ENCODE measurements around the gene DCTPP1. TPM values are rescaled to one million over a fixed set of nuclear protein-coding genes. Genes with fewer than 3 reads are reported as not detected.

The DCTPP1 gene
- total and polyA plus RNA-seq, 2 of the 13 experiments (the other 11 are each of a cell fraction or from before 2014, with no cell fraction given): 54.8 to 74.4 TPM

GRCh38 chr16:30458561-30459394, 28.9 kb upstream of the DCTPP1 start:
- Histone ChIP-seq H2AFZ (ENCODE audit: low read length) (peak overlapping the region; percentile 68), H4K20me1 (ENCODE audit: insufficient read depth, low read length) (no peaks in the 10 kb centered on the region), H3K79me2 (ENCODE audit: insufficient read depth, low read length) (no peaks in the 10 kb centered on the region), H3K4me3 (replicated peaks in 1 of 3; ENCODE audit: insufficient read depth in 1 of 3, low read depth in 2 of 3, low read length in 3 of 3) (peak overlapping the region; percentile 41 to 68 (median 54)), H3K9me3 (ENCODE audit: low read length) (no peaks in the 10 kb centered on the region), H3K27me3 (ENCODE audit: control insufficient read depth in 1 of 2, insufficient read depth in 2 of 2, low read length in 2 of 2) (no peaks in the 10 kb centered on the region), H3K9ac (ENCODE audit: insufficient read depth, low read depth, low read length) (peak overlapping the region; percentile 64), H3K4me2 (ENCODE audit: low read depth, low read length) (peak overlapping the region; percentile 87), H3K27ac (ENCODE audit: extremely low read length, insufficient read depth, low read length) (peak overlapping the region; percentile 67), H3K4me1 (ENCODE audit: insufficient read depth, low read length) (peaks cover 63% of the 10 kb centered on the region), H3K36me3 (replicated peaks in 1 of 2; ENCODE audit: control insufficient read depth in 1 of 2, insufficient read depth in 2 of 2, low read length in 2 of 2) (no peaks in the 10 kb centered on the region)
- ATAC-seq (peak; percentile 98), DNase-seq (ENCODE audit: low spot score) (peak; percentile 63), FAIRE-seq (peak; percentile 87)
- CTCF ChIA-PET (ENCODE audit: low intra/inter-chr PET ratio, low total read pairs): no interaction called here
- intact Hi-C loops (cut with micrococcal nuclease; ENCODE audit: unreplicated experiment) (no loop called here), in situ Hi-C loops (cut with HindIII; ENCODE audit: extremely low pct_ligation_motif_present, low pct_unique_long_range_greater_than_20kb) (loop anchor here (5.0 kb wide), 1 partner anchor 59 kb away; no protein-coding TSS in a partner anchor)
- BruUV-seq (replicated peaks): no TSS peak
- POLR2A ChIA-PET: interaction anchor here (1.1 to 1.6 kb wide), 5 partner anchors 9 to 152 kb away, joined by 3 to 11 read pairs (median 4); partner anchors contain the start of genes SEPHS2 and ZNF689
- WGBS (ENCODE audit: low lambda C conversion rate): 25% methylated on average over 21 of the region's 22 CpGs
- 0 out of 2 replicates have a peak, but pooled peaks have one; percentile 36 for TF ChIP-seq KMT2A (CRISPR knock-in tag; IDR thresholded peaks at IDR 0.05)
- peak; percentile 74 for TF ChIP-seq DMAP1 (CRISPR knock-in tag; IDR thresholded peaks at IDR 0.05)
- no peak for TF ChIP-seq ZFP36 (IDR thresholded peaks at IDR 0.05; ENCODE audit: borderline replicate concordance, low read depth, low read length, partially characterized antibody)
- no peak for TF ChIP-seq ZNF468 (CRISPR knock-in tag; IDR thresholded peaks at IDR 0.05)
- no peak for TF ChIP-seq ZNF816 (CRISPR knock-in tag; IDR thresholded peaks at IDR 0.05; ENCODE audit: borderline replicate concordance)
- TF ChIP-seq CEBPG (CRISPR knock-in tag; IDR thresholded peaks at IDR 0.05): no peak; the same call in none of the 2 replicates
- no peak for TF ChIP-seq LBX2 (CRISPR knock-in tag; IDR thresholded peaks at IDR 0.05; ENCODE audit: borderline replicate concordance)
- no peak for TF ChIP-seq CEBPZ (IDR thresholded peaks at IDR 0.05; ENCODE audit: low read length)
- no peak for TF ChIP-seq ZNF232 (CRISPR knock-in tag; IDR thresholded peaks at IDR 0.05; ENCODE audit: borderline replicate concordance)
- TF ChIP-seq EHMT2 (IDR thresholded peaks at IDR 0.05; ENCODE audit: borderline replicate concordance, low read depth, low read length): no peak
- TF ChIP-seq THAP7 (CRISPR knock-in tag; IDR thresholded peaks at IDR 0.05): peak; percentile 43; the same call in 1 of the 2 replicates
- 0 out of 2 replicates have a peak, but pooled peaks have one; percentile 26 for TF ChIP-seq NR2C2 (CRISPR knock-in tag; IDR thresholded peaks at IDR 0.05; ENCODE audit: borderline replicate concordance)
- TF ChIP-seq ZNF292 (CRISPR knock-in tag; IDR thresholded peaks at IDR 0.05; ENCODE audit: borderline replicate concordance, low read depth): peak; percentile 99

Measured in HepG2 (cell line).